NCI-H2227 (cell line): ENCODE measurements around the gene NLGN1.
A peak's percentile ranks its signal among the peaks of the same experiment; 100 is the strongest.

Experiments
- DNase-seq: peaks from one replicate; lab custom pipeline; 2025; ENCODE audit not compliant: unreplicated experiment; lab: John Stamatoyannopoulos, UW

NLGN1 gene

GRCh38 chr3:174126990-174127758 is 729.6 kb downstream of the NLGN1 start:
- no peak for DNase-seq

GRCh38 chr3:174132006-174132405 is 734.5 kb downstream of the NLGN1 start:
- DNase-seq, result no peak

- DNase-seq, result no peak
Observed at GRCh38 chr3:174132421-174133042, 735.0 kb downstream of the NLGN1 start.

GRCh38 chr3:174146008-174146407 is 748.5 kb downstream of the NLGN1 start:
- no peak for DNase-seq

- no peak for DNase-seq
Observed at GRCh38 chr3:174147798-174148197, 750.3 kb downstream of the NLGN1 start.

- no peak for DNase-seq
Observed at GRCh38 chr3:174153871-174154270, 756.3 kb downstream of the NLGN1 start.

- DNase-seq, result no peak
Observed at GRCh38 chr3:174156200-174156599, 758.7 kb downstream of the NLGN1 start.

GRCh38 chr3:174158674-174159073 is 761.1 kb downstream of the NLGN1 start:
- DNase-seq, result no peak

- peak; percentile 22 for DNase-seq
Observed at GRCh38 chr3:174159604-174160003, 762.1 kb downstream of the NLGN1 start.

- DNase-seq, result no peak
Observed at GRCh38 chr3:174162550-174162949, 765.0 kb downstream of the NLGN1 start.

- DNase-seq, result no peak
Observed at GRCh38 chr3:174168026-174168425, 770.5 kb downstream of the NLGN1 start.

GRCh38 chr3:174168538-174169254 is 771.2 kb downstream of the NLGN1 start:
- no peak for DNase-seq

GRCh38 chr3:174169736-174170135 is 772.2 kb downstream of the NLGN1 start:
- no peak for DNase-seq

- DNase-seq, result no peak
Observed at GRCh38 chr3:174170248-174170647, 772.7 kb downstream of the NLGN1 start.

- DNase-seq, result no peak
Observed at GRCh38 chr3:174186377-174186989, 788.9 kb downstream of the NLGN1 start.

- no peak for DNase-seq
Observed at GRCh38 chr3:174191380-174191779, 793.8 kb downstream of the NLGN1 start.

- no peak for DNase-seq
Observed at GRCh38 chr3:174191895-174192294, 794.4 kb downstream of the NLGN1 start.

- DNase-seq, result no peak
Observed at GRCh38 chr3:174192471-174192870, 794.9 kb downstream of the NLGN1 start.

GRCh38 chr3:174193604-174194003 is 796.1 kb downstream of the NLGN1 start:
- DNase-seq, result no peak

GRCh38 chr3:174197416-174197815 is 799.9 kb downstream of the NLGN1 start:
- no peak for DNase-seq

GRCh38 chr3:174198199-174198598 is 800.7 kb downstream of the NLGN1 start:
- no peak for DNase-seq

- no peak for DNase-seq
Observed at GRCh38 chr3:174199696-174200095, 802.2 kb downstream of the NLGN1 start.
